ENCODE data around the gene ROR2. TPM values are rescaled to one million over a fixed set of nuclear protein-coding genes. Genes with fewer than 3 reads are reported as not detected.

The ROR2 gene
- total and polyA plus RNA-seq, 2 of the 13 experiments (the other 11 are each of a cell fraction or from before 2014, with no cell fraction given) = not detected

DNA sequence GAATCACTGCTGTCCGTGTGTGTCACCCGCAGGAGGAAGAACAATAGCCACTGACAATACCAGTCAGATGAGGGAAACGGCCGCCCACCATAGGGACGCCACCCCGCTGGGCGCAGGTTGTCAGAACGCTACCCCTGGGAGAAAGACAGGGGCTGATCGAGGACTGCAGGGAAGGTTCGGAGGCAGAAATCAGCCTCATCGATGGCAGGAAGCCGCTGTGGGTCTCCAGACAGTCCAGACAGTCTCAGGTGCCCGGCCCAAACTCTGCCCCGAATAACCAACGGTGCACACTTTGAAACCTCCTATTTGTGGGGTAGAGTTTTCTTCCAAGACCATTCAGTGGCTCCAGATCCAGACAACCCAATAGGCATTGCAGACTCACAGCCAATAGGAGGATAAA, 181.5 kb downstream of the ROR2 start:
- intact Hi-C loops (cut with micrococcal nuclease; ENCODE audit: unreplicated experiment) = no loop called here
- no peaks in the 10 kb centered on the region for H4K20me1 ChIP-seq (ENCODE audit: insufficient read depth, low read length)
- WGBS (ENCODE audit: low lambda C conversion rate) = 0% methylated on average over 2 of the region's 15 CpGs
- no TSS peak for BruUV-seq (replicated peaks)
- CTCF ChIA-PET (ENCODE audit: low intra/inter-chr PET ratio, low total read pairs) = no interaction called here
- TF ChIP-seq, protein P1, sequence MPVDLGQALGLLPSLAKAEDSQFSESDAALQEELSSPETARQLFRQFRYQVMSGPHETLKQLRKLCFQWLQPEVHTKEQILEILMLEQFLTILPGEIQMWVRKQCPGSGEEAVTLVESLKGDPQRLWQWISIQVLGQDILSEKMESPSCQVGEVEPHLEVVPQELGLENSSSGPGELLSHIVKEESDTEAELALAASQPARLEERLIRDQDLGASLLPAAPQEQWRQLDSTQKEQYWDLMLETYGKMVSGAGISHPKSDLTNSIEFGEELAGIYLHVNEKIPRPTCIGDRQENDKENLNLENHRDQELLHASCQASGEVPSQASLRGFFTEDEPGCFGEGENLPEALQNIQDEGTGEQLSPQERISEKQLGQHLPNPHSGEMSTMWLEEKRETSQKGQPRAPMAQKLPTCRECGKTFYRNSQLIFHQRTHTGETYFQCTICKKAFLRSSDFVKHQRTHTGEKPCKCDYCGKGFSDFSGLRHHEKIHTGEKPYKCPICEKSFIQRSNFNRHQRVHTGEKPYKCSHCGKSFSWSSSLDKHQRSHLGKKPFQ (CRISPR knock-in tag; IDR thresholded peaks at IDR 0.05; ENCODE audit: insufficient replicate concordance) = no peak
- no peak for TF ChIP-seq ZNF558 (CRISPR knock-in tag; IDR thresholded peaks at IDR 0.05; ENCODE audit: borderline replicate concordance)
- TF ChIP-seq ZNF451 (CRISPR knock-in tag; IDR thresholded peaks at IDR 0.05) = no peak
- DNase-seq (ENCODE audit: low spot score) = no peak
- peaks cover 11 to 73% of the 10 kb centered on the region in 2 experiments; a peak in 4 of 5 replicates for H3K27me3 ChIP-seq (ENCODE audit: control insufficient read depth in 1 of 2, insufficient read depth in 2 of 2, low read length in 2 of 2)
- no peaks in the 10 kb centered on the region for H3K4me1 ChIP-seq (ENCODE audit: insufficient read depth, low read length)
- POLR2A ChIA-PET = no interaction called here
- H3K4me2 ChIP-seq (ENCODE audit: low read depth, low read length) = no peak overlapping the region
- H3K4me3 ChIP-seq (replicated peaks in 1 of 3; ENCODE audit: insufficient read depth in 1 of 3, low read depth in 2 of 3, low read length in 3 of 3) = no peak overlapping the region
- ATAC-seq = no peak
- no peak for FAIRE-seq
- H3K79me2 ChIP-seq (ENCODE audit: insufficient read depth, low read length) = no peaks in the 10 kb centered on the region
- no peaks in the 10 kb centered on the region for H3K36me3 ChIP-seq (replicated peaks in 1 of 2; ENCODE audit: control insufficient read depth in 1 of 2, insufficient read depth in 2 of 2, low read length in 2 of 2)
- H3K9ac ChIP-seq (ENCODE audit: insufficient read depth, low read depth, low read length) = no peak overlapping the region
- in situ Hi-C loops (cut with HindIII; ENCODE audit: extremely low pct_ligation_motif_present, low pct_unique_long_range_greater_than_20kb) = no loop called here
- peaks cover 12% of the 10 kb centered on the region; the same call in 1 of the 2 replicates for H3K9me3 ChIP-seq (ENCODE audit: low read length)
- no peak overlapping the region for H2AFZ ChIP-seq (ENCODE audit: low read length)
- H3K27ac ChIP-seq (ENCODE audit: extremely low read length, insufficient read depth, low read length) = no peak overlapping the region

GRCh38 chr9:91766315-91767069, 183.5 kb downstream of the ROR2 start:
- intact Hi-C loops (cut with micrococcal nuclease; ENCODE audit: unreplicated experiment) (no loop called here), in situ Hi-C loops (cut with HindIII; ENCODE audit: extremely low pct_ligation_motif_present, low pct_unique_long_range_greater_than_20kb) (no loop called here)
- TF ChIP-seq ZNF639 (CRISPR knock-in tag; conservative IDR thresholded peaks at IDR 0.05) = no peak
- no peak for TF ChIP-seq FLYWCH1 (CRISPR knock-in tag; IDR thresholded peaks at IDR 0.05)
- TF ChIP-seq ZBTB34 (CRISPR knock-in tag; IDR thresholded peaks at IDR 0.05) = no peak
- no peak for TF ChIP-seq RFX3 (CRISPR knock-in tag; IDR thresholded peaks at IDR 0.05)
- TF ChIP-seq ZSCAN29 (CRISPR knock-in tag; conservative IDR thresholded peaks at IDR 0.05) = no peak
- TF ChIP-seq ZNF589 (CRISPR knock-in tag; conservative IDR thresholded peaks at IDR 0.05) = no peak
- TF ChIP-seq ZNF3 (CRISPR knock-in tag; IDR thresholded peaks at IDR 0.05) = no peak
- TF ChIP-seq, protein P2, sequence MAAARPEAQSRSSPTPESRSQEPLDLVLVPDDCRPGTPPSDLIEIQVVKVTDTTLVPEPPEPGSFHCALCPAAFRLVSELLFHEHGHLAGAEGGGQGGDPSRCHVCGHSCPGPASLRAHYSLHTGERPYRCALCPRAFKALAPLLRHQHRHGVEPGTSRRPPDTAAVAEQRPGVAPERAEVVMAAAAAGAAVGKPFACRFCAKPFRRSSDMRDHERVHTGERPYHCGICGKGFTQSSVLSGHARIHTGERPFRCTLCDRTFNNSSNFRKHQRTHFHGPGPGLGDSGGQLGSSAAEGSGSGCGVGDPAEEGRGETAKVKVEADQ (CRISPR knock-in tag; IDR thresholded peaks at IDR 0.05; ENCODE audit: borderline replicate concordance) = no peak
- TF ChIP-seq ZNF644 (CRISPR knock-in tag; IDR thresholded peaks at IDR 0.05; ENCODE audit: low read depth) = no peak
- TF ChIP-seq SAP130 (CRISPR knock-in tag; IDR thresholded peaks at IDR 0.05; ENCODE audit: low read depth) = no peak
- Histone ChIP-seq H2AFZ (ENCODE audit: low read length) (no peak overlapping the region), H3K36me3 (replicated peaks in 1 of 2; ENCODE audit: control insufficient read depth in 1 of 2, insufficient read depth in 2 of 2, low read length in 2 of 2) (no peaks in the 10 kb centered on the region), H3K27ac (ENCODE audit: extremely low read length, insufficient read depth, low read length) (no peak overlapping the region), H3K4me2 (ENCODE audit: low read depth, low read length) (no peak overlapping the region), H3K9ac (ENCODE audit: insufficient read depth, low read depth, low read length) (no peak overlapping the region), H3K9me3 (ENCODE audit: low read length) (peaks cover 19% of the 10 kb centered on the region; the same call in 1 of the 2 replicates), H3K79me2 (ENCODE audit: insufficient read depth, low read length) (no peaks in the 10 kb centered on the region), H4K20me1 (ENCODE audit: insufficient read depth, low read length) (no peaks in the 10 kb centered on the region), H3K4me1 (ENCODE audit: insufficient read depth, low read length) (no peaks in the 10 kb centered on the region), H3K4me3 (replicated peaks in 1 of 3; ENCODE audit: insufficient read depth in 1 of 3, low read depth in 2 of 3, low read length in 3 of 3) (no peak overlapping the region), H3K27me3 (ENCODE audit: control insufficient read depth in 1 of 2, insufficient read depth in 2 of 2, low read length in 2 of 2) (peaks cover 8 to 53% of the 10 kb centered on the region in 2 experiments; a peak in 4 of 5 replicates)
- ATAC-seq (no peak), DNase-seq (ENCODE audit: low spot score) (no peak), FAIRE-seq (no peak)
- no TSS peak for BruUV-seq (replicated peaks)
- POLR2A ChIA-PET = no interaction called here
- 4% methylated on average over 8 of the region's 8 CpGs for WGBS (ENCODE audit: low lambda C conversion rate)
- CTCF ChIA-PET (ENCODE audit: low intra/inter-chr PET ratio, low total read pairs) = no interaction called here
